ENCODE measurements around the gene LCAT.

LCAT gene

GRCh38 chr16:67945392-67945933 lies 1.5 kb upstream of the LCAT start:
- no peak for TF ChIP-seq CTCF (IDR thresholded peaks at IDR 0.05; ENCODE audit: low read depth, low read length)
- Histone ChIP-seq H3K36me3 (no peaks in the 10 kb centered on the region), H3K27me3 (no peaks in the 10 kb centered on the region), H3K4me3 (ENCODE audit: low read depth, low read length) (no peak overlapping the region), H3K9me3 (no peaks in the 10 kb centered on the region), H3K4me1 (peaks cover 7% of the 10 kb centered on the region)
- DNase-seq = no peak

- DNase-seq = no peak
- H3K36me3 ChIP-seq = no peaks in the 10 kb centered on the region
- peaks cover 7% of the 10 kb centered on the region for H3K4me1 ChIP-seq
- H3K9me3 ChIP-seq = no peaks in the 10 kb centered on the region
- H3K27me3 ChIP-seq = no peaks in the 10 kb centered on the region
- no peak for TF ChIP-seq CTCF (IDR thresholded peaks at IDR 0.05; ENCODE audit: low read depth, low read length)
- no peak overlapping the region for H3K4me3 ChIP-seq (ENCODE audit: low read depth, low read length)
Observed at GRCh38 chr16:67944690-67945391, 921 bp upstream of the LCAT start.

- H3K4me3 ChIP-seq (ENCODE audit: low read depth, low read length) = no peak overlapping the region
- DNase-seq = no peak
- H3K9me3 ChIP-seq = no peaks in the 10 kb centered on the region
- peaks cover 7% of the 10 kb centered on the region for H3K4me1 ChIP-seq
- no peak for TF ChIP-seq CTCF (IDR thresholded peaks at IDR 0.05; ENCODE audit: low read depth, low read length)
- H3K36me3 ChIP-seq = no peaks in the 10 kb centered on the region
- H3K27me3 ChIP-seq = no peaks in the 10 kb centered on the region
Observed at GRCh38 chr16:67943256-67943618, 683 bp downstream of the LCAT start.

- Histone ChIP-seq H3K36me3 (no peaks in the 10 kb centered on the region), H3K4me3 (ENCODE audit: low read depth, low read length) (no peak overlapping the region), H3K27me3 (no peaks in the 10 kb centered on the region), H3K9me3 (no peaks in the 10 kb centered on the region), H3K4me1 (peaks cover 7% of the 10 kb centered on the region)
- DNase-seq = peak; percentile 24
- TF ChIP-seq CTCF (IDR thresholded peaks at IDR 0.05; ENCODE audit: low read depth, low read length) = no peak
Observed at GRCh38 chr16:67942510-67943255, 1.2 kb downstream of the LCAT start.

- Histone ChIP-seq H3K36me3 (no peaks in the 10 kb centered on the region), H3K4me1 (peaks cover 7% of the 10 kb centered on the region), H3K27me3 (no peaks in the 10 kb centered on the region), H3K9me3 (no peaks in the 10 kb centered on the region), H3K4me3 (ENCODE audit: low read depth, low read length) (no peak overlapping the region)
- peak; percentile 61 for DNase-seq
- peak; percentile 90 for TF ChIP-seq CTCF (IDR thresholded peaks at IDR 0.05; ENCODE audit: low read depth, low read length)
Observed at GRCh38 chr16:67942200-67942509, 1.8 kb downstream of the LCAT start.
